B cell (primary cell): ENCODE results near the gene THAP4. TPM values are rescaled to one million over a fixed set of nuclear protein-coding genes. Genes with fewer than 3 reads are reported as not detected.

Experiments
- ATAC-seq: fragments of 200-7000 bp; cut with Tn5 transposase; one replicate; pipeline ENCODE4 v1.10.0; 2021; ENCODE audit warnings: low read depth, mild to moderate bottlenecking, moderate number of reproducible peaks, moderate library complexity
- CTCF ChIA-PET: fragments of 350-600 bp; sonication (Branson Sonifier 250); formaldehyde crosslinking; loops from one replicate; lab custom pipeline; 2021; ENCODE audit warnings: antibody characterized with exemption, inconsistent platforms; lab: Charles Lee
- POLR2A ChIA-PET: fragments of 350-600 bp; sonication (Branson Sonifier 250); formaldehyde crosslinking; loops from one replicate; lab custom pipeline; 2021; ENCODE audit warnings: antibody characterized with exemption; lab: Charles Lee
- DNase-seq: peaks from one replicate; pipeline ENCODE4 v3.0.0; 2013
- H2AFZ ChIP-seq: 2 replicates; pipeline ENCODE4 v1.6.1; 2012; ENCODE audit warnings: mild to moderate bottlenecking, low read depth, low read length; ENCODE audit not compliant: insufficient read depth, poor library complexity, severe bottlenecking
- H3K27ac ChIP-seq, 2 donors: 1 replicate in 1 of 2; 2 replicates in 1 of 2; pipeline ENCODE4 v1.5.1; 2012 to 2013; ENCODE audit warnings: low read length in 2 of 2, mild to moderate bottlenecking in 2 of 2, moderate library complexity in 1 of 2
- H3K27me3 ChIP-seq, 4 experiments: fragments of 200-600 bp in 1 of 4; sonication (generic) in 1 of 4; replicated peaks in 1 of 4; 1 replicate in 2 of 4; 2 replicates in 2 of 4; pipeline versions ENCODE4 v1.6.1 to v1.7.0; 2013 to 2016; ENCODE audit warnings: low read length in 3 of 4, mild to moderate bottlenecking in 2 of 4, mixed read lengths in 1 of 4, moderate library complexity in 1 of 4; ENCODE audit not compliant: insufficient read depth in 4 of 4, control insufficient read depth in 3 of 4; ENCODE audit errors: control extremely low read depth in 1 of 4
- H3K36me3 ChIP-seq, 2 experiments: replicated peaks in 1 of 2; 1 replicate in 1 of 2; 2 replicates in 1 of 2; pipeline versions ENCODE4 v1.6.1 to v1.7.1; 2013; ENCODE audit warnings: low read length in 1 of 2; ENCODE audit not compliant: insufficient read depth in 2 of 2, control insufficient read depth in 1 of 2; ENCODE audit errors: control extremely low read depth in 1 of 2, extremely low read depth in 1 of 2
- H3K4me1 ChIP-seq, 2 donors: fragments of 200-600 bp in 1 of 2; sonication (generic) in 1 of 2; 1 replicate in 1 of 2; 2 replicates in 1 of 2; pipeline versions ENCODE4 v1.5.1 to v1.6.1; 2013 to 2017; ENCODE audit warnings: low read length in 2 of 2; ENCODE audit not compliant: control insufficient read depth in 2 of 2, insufficient read depth in 2 of 2
- H3K4me2 ChIP-seq: replicated peaks from 2 replicates; pipeline ENCODE3; 2012; ENCODE audit warnings: mild to moderate bottlenecking, low read depth, low read length; ENCODE audit not compliant: poor library complexity, severe bottlenecking
- H3K4me3 ChIP-seq, 5 experiments: fragments of 200-600 bp in 1 of 5; sonication (generic) in 1 of 5; 1 replicate in 3 of 5; 2 replicates in 2 of 5; pipeline versions ENCODE4 v1.5.1 to v1.7.0; 2011 to 2016; ENCODE audit warnings: low read length in 4 of 5, mild to moderate bottlenecking in 4 of 5, low read depth in 2 of 5, control low read depth in 1 of 5, moderate library complexity in 1 of 5; ENCODE audit not compliant: insufficient read depth in 1 of 5; ENCODE audit errors: control extremely low read depth in 1 of 5, extremely low read depth in 1 of 5
- H3K79me2 ChIP-seq: fragments of 200-600 bp; sonication (generic); one replicate; pipeline ENCODE4 v1.6.0; 2016; ENCODE audit warnings: low read length; ENCODE audit not compliant: control insufficient read depth, insufficient read depth
- H3K9ac ChIP-seq: fragments of 200-600 bp; sonication (generic); 2 replicates; pipeline ENCODE4 v1.6.1; 2017; ENCODE audit warnings: mild to moderate bottlenecking, low read length, moderate library complexity
- H3K9me3 ChIP-seq, 3 donors: one replicate each; pipeline versions ENCODE4 v1.6.1 to v1.7.1; 2013; ENCODE audit warnings: low read length in 2 of 3; ENCODE audit not compliant: control insufficient read depth in 2 of 3, insufficient read depth in 1 of 3; ENCODE audit errors: control extremely low read depth in 1 of 3
- H4K20me1 ChIP-seq: 2 replicates; pipeline ENCODE4 v1.6.0; 2012; ENCODE audit warnings: mild to moderate bottlenecking, low read length; ENCODE audit not compliant: insufficient read depth, control insufficient read depth, poor library complexity, severe bottlenecking
- H3K27ac Mint-ChIP-seq: one replicate; pipeline ENCODE4 v1.8.0; 2021; ENCODE audit warnings: mixed read lengths
- H3K27me3 Mint-ChIP-seq: one replicate; pipeline ENCODE4 v1.8.0; 2021; ENCODE audit warnings: mixed read lengths
- H3K4me1 Mint-ChIP-seq: one replicate; pipeline ENCODE4 v1.8.0; 2021; ENCODE audit warnings: mixed read lengths
- H3K4me3 Mint-ChIP-seq: one replicate; pipeline ENCODE4 v1.8.0; 2021; ENCODE audit warnings: mixed read lengths
- H3K9me3 Mint-ChIP-seq: one replicate; pipeline ENCODE4 v1.8.0; 2022; ENCODE audit warnings: mixed read lengths; ENCODE audit not compliant: insufficient read depth
- EZH2 ChIP-seq: IDR thresholded peaks from 2 replicates; pipeline ENCODE4 v1.6.1; 2012; ENCODE audit warnings: borderline replicate concordance, low read depth, mild to moderate bottlenecking, moderate library complexity, low read length; ENCODE audit not compliant: insufficient read depth, poor library complexity, severe bottlenecking
- WGBS: methylation state at CpG from one replicate; pipeline ENCODE4 v1.1.5; 2013; ENCODE audit warnings: missing lambda C conversion rate; ENCODE audit not compliant: insufficient coverage; 5-methylcytosine and 5-hydroxymethylcytosine counted together
- intact Hi-C: fragments of 100-400 bp; cut with micrococcal nuclease; formaldehyde crosslinking; loops from one replicate; pipeline ENCODE4 v1.10.0; 2022
- polyA plus RNA-seq: library from polyadenylated mRNA; depleted of rRNA; stranded (reverse); fragments of >200 nt; gene quantifications from 2 replicates; pipeline ENCODE4 v1.2.3, GENCODE V29; 2012
- total RNA-seq, 2 donors: library from RNA; stranded (reverse); fragments of 120-200 nt in 1 of 2; gene quantifications; 1 replicate in 1 of 2; 2 replicates in 1 of 2; pipeline versions ENCODE4 v1.2.3 to v1.2.4, GENCODE V29; 2013 to 2022
- TF ChIP-seq, protein P1 (sequence below): fragments of 200-600 bp; IDR thresholded peaks from one replicate; pipeline ENCODE4 v1.8.0; 2022; ENCODE audit warnings: antibody characterized with exemption, mild to moderate bottlenecking

The THAP4 gene
- total and polyA plus RNA-seq, 2 donors (not counting 1 experiment from before 2014, with no cell fraction given): 26.5 to 41.0 TPM

DNA sequence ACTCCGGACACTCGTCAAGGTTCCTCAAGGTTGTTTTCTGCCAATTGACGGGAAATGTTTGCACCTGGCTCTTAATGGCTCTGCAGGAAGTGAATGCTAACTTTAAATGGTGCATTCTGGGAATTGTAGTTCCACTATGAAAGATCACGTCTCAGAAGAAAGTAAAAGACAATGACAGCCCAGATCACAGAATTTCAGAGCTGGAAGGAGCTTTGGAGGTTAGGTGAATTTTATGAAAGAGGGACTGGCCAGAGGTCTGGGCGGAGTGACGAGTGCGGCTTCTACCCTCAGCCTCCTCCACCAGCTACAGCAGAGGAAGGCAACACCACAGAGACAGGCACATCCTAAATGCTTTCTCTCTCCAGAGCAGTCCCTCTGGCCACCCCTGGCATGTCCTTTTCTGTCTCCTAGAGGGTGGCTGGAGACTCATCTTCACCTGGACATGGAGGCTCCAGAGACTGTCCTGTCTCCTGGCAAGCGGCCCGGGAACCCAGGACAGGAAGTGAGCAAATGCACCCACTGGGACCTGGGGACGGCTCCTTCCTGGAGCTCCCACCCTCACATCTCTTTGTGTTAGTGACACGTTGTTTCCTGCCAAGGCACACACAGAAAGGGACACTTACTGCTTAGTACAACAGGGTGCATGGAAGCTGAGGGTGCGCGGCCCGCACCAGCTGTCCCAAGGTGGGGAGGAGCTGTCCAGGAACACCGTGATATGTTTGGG is 19.4 kb downstream of the THAP4 start:
- POLR2A ChIA-PET: no interaction called here
- peak; percentile 76 for DNase-seq
- CTCF ChIA-PET: interaction anchor here (0.6 to 1.1 kb wide), 6 partner anchors 16 to 257 kb away, joined by 3 read pairs; partner anchors contain the start of genes ATG4B and THAP4
- Histone ChIP-seq H3K79me2 (peaks cover 80% of the 10 kb centered on the region), H3K27me3 (no peaks in the 10 kb centered on the region), H3K9ac (peak overlapping the region; percentile 64), H3K4me1 (peaks cover 15 to 18% of the 10 kb centered on the region in 2 donors), H3K27ac (peak overlapping the region; percentile 30 to 64), H3K4me3 (peak overlapping the region; percentile 43 to 74 (median 55)), H3K36me3 (no peaks in the 10 kb centered on the region), H4K20me1 (no peaks in the 10 kb centered on the region), H2AFZ (peak overlapping the region; percentile 70), H3K9me3 (no peaks in the 10 kb centered on the region), H3K4me2 (peak overlapping the region; percentile 78)
- H3K27ac Mint-ChIP-seq: peak overlapping the region; percentile 76
- H3K9me3 Mint-ChIP-seq: no peaks in the 10 kb centered on the region
- intact Hi-C loops: loop anchor here (1.0 kb wide), 2 partner anchors 20 to 109 kb away; partner anchors contain the start of genes ATG4B, STK25 and THAP4
- 21% methylated on average over 7 of the region's 15 CpGs for WGBS
- no peaks in the 10 kb centered on the region for H3K27me3 Mint-ChIP-seq
- ATAC-seq: peak; percentile 77
- peak overlapping the region; percentile 84 for H3K4me3 Mint-ChIP-seq
- H3K4me1 Mint-ChIP-seq: peaks cover 22% of the 10 kb centered on the region
- TF ChIP-seq EZH2: no peak
- TF ChIP-seq, protein P1, sequence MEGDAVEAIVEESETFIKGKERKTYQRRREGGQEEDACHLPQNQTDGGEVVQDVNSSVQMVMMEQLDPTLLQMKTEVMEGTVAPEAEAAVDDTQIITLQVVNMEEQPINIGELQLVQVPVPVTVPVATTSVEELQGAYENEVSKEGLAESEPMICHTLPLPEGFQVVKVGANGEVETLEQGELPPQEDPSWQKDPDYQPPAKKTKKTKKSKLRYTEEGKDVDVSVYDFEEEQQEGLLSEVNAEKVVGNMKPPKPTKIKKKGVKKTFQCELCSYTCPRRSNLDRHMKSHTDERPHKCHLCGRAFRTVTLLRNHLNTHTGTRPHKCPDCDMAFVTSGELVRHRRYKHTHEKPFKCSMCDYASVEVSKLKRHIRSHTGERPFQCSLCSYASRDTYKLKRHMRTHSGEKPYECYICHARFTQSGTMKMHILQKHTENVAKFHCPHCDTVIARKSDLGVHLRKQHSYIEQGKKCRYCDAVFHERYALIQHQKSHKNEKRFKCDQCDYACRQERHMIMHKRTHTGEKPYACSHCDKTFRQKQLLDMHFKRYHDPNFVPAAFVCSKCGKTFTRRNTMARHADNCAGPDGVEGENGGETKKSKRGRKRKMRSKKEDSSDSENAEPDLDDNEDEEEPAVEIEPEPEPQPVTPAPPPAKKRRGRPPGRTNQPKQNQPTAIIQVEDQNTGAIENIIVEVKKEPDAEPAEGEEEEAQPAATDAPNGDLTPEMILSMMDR: no peak
